ENCODE results near the gene SETSIP. TPM values are rescaled to one million over a fixed set of nuclear protein-coding genes. Genes with fewer than 3 reads are reported as not detected.

Gene SETSIP, protein sequence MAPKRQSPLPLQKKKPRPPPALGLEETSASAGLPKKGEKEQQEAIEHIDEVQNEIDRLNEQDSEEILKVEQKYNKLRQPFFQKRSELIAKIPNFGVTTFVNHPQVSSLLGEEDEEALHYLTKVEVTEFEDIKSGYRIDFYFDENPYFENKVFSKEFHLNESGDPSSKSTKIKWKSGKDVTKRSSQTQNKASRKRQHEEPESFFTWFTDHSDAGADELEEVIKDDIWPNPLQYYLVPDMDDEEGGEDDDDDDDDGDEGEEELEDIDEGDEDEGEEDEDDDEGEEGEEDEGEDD
- not detected for total RNA-seq
- not detected for polyA plus RNA-seq (ENCODE audit: insufficient read depth, low read depth, low replicate concordance)
- long read RNA-seq, donor 1, result 0 reads
- long read RNA-seq, donor 2, partial matches to known transcripts, result 0 of 1 reads
- long read RNA-seq, donor 2, other reads (novel, unspliced or antisense), result 0 of 1 reads

GRCh38 chr1:92075311-92075710 is at the start of gene SETSIP:
SETSIP (minus strand) TSS chr1:92075411; CDS start chr1:92075411, 0 bp downstream.
- no peak for DNase-seq
- TF ChIP-seq CTCF (IDR thresholded peaks at IDR 0.05) (no peak), POLR2A (IDR thresholded peaks at IDR 0.05) (no peak)
- Histone ChIP-seq H3K27me3 (no peaks in the 10 kb centered on the region), H3K4me1 (no peaks in the 10 kb centered on the region), H3K36me3 (ENCODE audit: low read depth, missing control alignments) (no peaks in the 10 kb centered on the region), H3K4me3 (no peak within 1 kb of the TSS), H3K27ac (no peak within 1 kb of the TSS), H3K9me3 (no peaks in the 10 kb centered on the region)
- intact Hi-C loops (cut with DNase I; ENCODE audit: low total_unique reads), result no loop called here
- WGBS, 2 donors, result 65 to 67% methylated on average over 3 of the region's 3 CpGs

GRCh38 chr1:92123868-92124267 is 48.7 kb upstream of the SETSIP start:
- H3K36me3 ChIP-seq (ENCODE audit: low read depth, missing control alignments), result no peaks in the 10 kb centered on the region
- no peaks in the 10 kb centered on the region for H3K27me3 ChIP-seq
- 20 to 42% methylated on average over 3 of the region's 3 CpGs for WGBS, 2 donors
- H3K27ac ChIP-seq, result peak overlapping the region in 1 of 2 donors; percentile 24
- H3K4me1 ChIP-seq, result peaks cover 10% of the 10 kb centered on the region
- no peak for DNase-seq
- no peak overlapping the region for H3K4me3 ChIP-seq
- H3K9me3 ChIP-seq, result no peaks in the 10 kb centered on the region
- TF ChIP-seq CTCF (IDR thresholded peaks at IDR 0.05) (no peak), POLR2A (IDR thresholded peaks at IDR 0.05) (no peak)
- intact Hi-C loops (cut with DNase I; ENCODE audit: low total_unique reads), result no loop called here

DNA sequence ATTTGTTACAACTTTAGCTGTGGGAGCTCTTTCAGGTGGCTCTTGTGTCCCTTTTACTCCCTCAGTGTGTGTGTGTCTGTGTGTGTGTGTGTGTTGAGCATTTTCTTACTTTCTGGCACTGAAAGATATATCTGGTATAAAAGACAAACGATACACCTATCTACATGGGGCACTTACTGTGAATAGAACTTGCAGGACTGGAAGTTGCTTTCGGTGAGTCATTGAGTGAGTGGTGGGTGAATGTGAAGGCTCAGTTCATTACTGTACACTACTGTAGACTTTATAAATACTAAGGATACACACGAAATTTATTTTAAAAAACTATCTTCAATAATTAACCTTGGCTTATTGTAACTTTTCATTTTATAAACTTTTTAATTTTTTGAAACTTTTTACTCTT is 43.6 kb upstream of the SETSIP start:
- Histone ChIP-seq H3K4me3 (no peak overlapping the region), H3K4me1 (peaks cover 3% of the 10 kb centered on the region), H3K27me3 (no peaks in the 10 kb centered on the region), H3K27ac (no peak overlapping the region), H3K36me3 (ENCODE audit: low read depth, missing control alignments) (no peaks in the 10 kb centered on the region), H3K9me3 (no peaks in the 10 kb centered on the region)
- intact Hi-C loops (cut with DNase I; ENCODE audit: low total_unique reads), result no loop called here
- no peak for DNase-seq
- 65 to 67% methylated on average over 3 of the region's 3 CpGs for WGBS, 2 donors
- no peak for TF ChIP-seq CTCF (IDR thresholded peaks at IDR 0.05)
- TF ChIP-seq POLR2A (IDR thresholded peaks at IDR 0.05), result no peak

- no peak overlapping the region for H3K4me3 ChIP-seq
- H3K4me1 ChIP-seq, result no peaks in the 10 kb centered on the region
- TF ChIP-seq CTCF (IDR thresholded peaks at IDR 0.05) (no peak), POLR2A (IDR thresholded peaks at IDR 0.05) (no peak)
- no peaks in the 10 kb centered on the region for H3K9me3 ChIP-seq
- intact Hi-C loops (cut with DNase I; ENCODE audit: low total_unique reads), result no loop called here
- H3K27me3 ChIP-seq, result no peaks in the 10 kb centered on the region
- no peaks in the 10 kb centered on the region for H3K36me3 ChIP-seq (ENCODE audit: low read depth, missing control alignments)
- 59 to 60% methylated on average over 2 of the region's 2 CpGs for WGBS, 2 donors
- no peak for DNase-seq
- no peak overlapping the region for H3K27ac ChIP-seq
Measured at GRCh38 chr1:92117526-92117925, 42.3 kb upstream of the SETSIP start.

DNA sequence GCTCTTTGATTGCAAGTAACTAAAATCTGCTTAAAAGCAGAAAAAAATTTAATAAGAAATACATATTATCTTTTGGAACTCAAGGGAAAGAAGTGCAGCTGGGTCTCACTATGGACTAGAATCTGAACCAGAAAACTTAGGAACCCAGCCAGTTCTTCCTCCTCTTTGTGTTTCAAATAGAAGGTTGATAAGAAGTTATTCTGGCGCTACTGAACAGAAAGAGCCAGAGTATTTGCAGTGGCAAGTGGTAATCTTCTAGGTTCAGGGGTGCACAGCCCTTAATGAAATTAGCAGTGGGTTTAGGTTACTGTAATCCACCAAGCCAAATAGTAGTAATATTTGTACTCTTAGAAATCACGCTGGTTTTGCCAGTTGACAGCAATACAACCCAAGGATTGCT is 33.4 kb upstream of the SETSIP start:
- Histone ChIP-seq H3K27me3 (no peaks in the 10 kb centered on the region), H3K4me3 (no peak overlapping the region), H3K27ac (no peak overlapping the region), H3K9me3 (no peaks in the 10 kb centered on the region), H3K36me3 (ENCODE audit: low read depth, missing control alignments) (no peaks in the 10 kb centered on the region), H3K4me1 (no peaks in the 10 kb centered on the region)
- peak; percentile 20 for DNase-seq
- TF ChIP-seq POLR2A (IDR thresholded peaks at IDR 0.05) (no peak), CTCF (IDR thresholded peaks at IDR 0.05) (no peak)
- WGBS, 2 donors, result 45 to 63% methylated on average over 2 of the region's 2 CpGs
- intact Hi-C loops (cut with DNase I; ENCODE audit: low total_unique reads), result no loop called here

Measured in testis (tissue), 5 donors.